ENCODE measurements around the gene PAX5.

DNA sequence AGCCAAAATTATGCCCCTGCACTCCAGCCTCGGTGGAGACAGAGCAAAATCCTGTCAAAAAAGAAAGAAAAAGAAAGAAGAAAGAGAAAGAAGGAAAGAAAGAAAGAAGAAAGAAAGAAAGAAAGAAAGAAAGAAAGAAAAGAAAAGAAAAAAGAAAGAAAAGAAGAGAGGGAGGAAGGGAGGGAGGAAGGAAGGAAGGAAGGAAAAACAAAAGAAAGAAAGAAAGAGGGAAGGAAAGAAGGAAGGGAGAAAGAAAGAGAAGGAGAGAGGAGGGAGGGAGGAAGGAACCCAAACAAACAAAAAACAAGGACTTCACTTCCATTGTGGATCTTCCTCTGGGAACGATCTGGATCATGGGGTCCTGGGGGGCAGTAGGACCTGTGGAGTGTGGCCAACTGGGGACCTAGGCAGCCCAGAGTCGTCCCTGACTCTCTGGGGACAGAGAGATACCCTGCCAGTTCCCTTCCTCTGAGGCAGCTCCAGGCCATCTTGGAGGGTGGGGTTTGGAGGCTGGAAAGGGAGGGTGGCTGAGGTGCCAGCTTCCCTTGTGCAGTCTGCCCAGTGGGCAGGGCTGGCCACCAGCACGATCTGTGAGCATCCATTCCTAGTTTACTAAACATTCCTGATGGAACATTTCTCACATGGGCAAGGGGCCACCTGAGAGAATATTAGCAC, 216.8 kb downstream of the PAX5 start:
- TF ChIP-seq CTCF (conservative IDR thresholded peaks at IDR 0.05) (no peak), ZFX (IDR thresholded peaks at IDR 0.05) (no peak)
